Epithelial cell of esophagus (primary cell): ENCODE measurements around the gene PLPP2.

Source experiments
- DNase-seq: peaks from one replicate; pipeline ENCODE4 v3.0.0; 2010; ENCODE audit warnings: low read depth
- H3K4me3 ChIP-seq: 2 replicates; pipeline ENCODE4 v1.5.1; 2011; ENCODE audit warnings: mild to moderate bottlenecking, low read length, control low read depth
- CTCF ChIP-seq: IDR thresholded peaks from 2 replicates; pipeline ENCODE4 v1.5.1; 2011; ENCODE audit warnings: low read depth, mild to moderate bottlenecking, low read length, control low read depth, inconsistent platforms; ENCODE audit not compliant: insufficient read depth; ENCODE audit errors: missing control alignments

Gene PLPP2

GRCh38 chr19:310141-310651 is 19.0 kb upstream of the PLPP2 start:
- no peak overlapping the region for H3K4me3 ChIP-seq
- TF ChIP-seq CTCF = no peak
- no peak for DNase-seq

- H3K4me3 ChIP-seq = no peak overlapping the region
- no peak for DNase-seq
- no peak for TF ChIP-seq CTCF
These were observed 18.0 kb upstream of the PLPP2 start for GRCh38 chr19:309206-309565.

GRCh38 chr19:308471-309205 is 17.4 kb upstream of the PLPP2 start:
- TF ChIP-seq CTCF = no peak

GRCh38 chr19:307793-308420 is 16.7 kb upstream of the PLPP2 start:
- no peak for TF ChIP-seq CTCF
- H3K4me3 ChIP-seq = no peak overlapping the region
- no peak for DNase-seq

More at GRCh38 chr19:308471-309205, 17.4 kb upstream of the PLPP2 start:
- H3K4me3 ChIP-seq = no peak overlapping the region
- DNase-seq = no peak

- DNase-seq = no peak
- TF ChIP-seq CTCF = no peak
- no peak overlapping the region for H3K4me3 ChIP-seq
These were observed 15.9 kb upstream of the PLPP2 start for GRCh38 chr19:307111-307531.

GRCh38 chr19:306151-306900 is 15.1 kb upstream of the PLPP2 start:
- no peak for TF ChIP-seq CTCF
- no peak overlapping the region for H3K4me3 ChIP-seq
- DNase-seq = no peak
